UCSD-AML1 (cell line): ENCODE measurements around the gene NRXN3.
"Not testable (repeated sequence)": the region's sequence is repeated elsewhere in the genome, so short reads cannot be mapped to it uniquely, and the experiment has no call there.

ENCODE experiments used
- DNase-seq: peaks from one replicate; lab custom pipeline; 2025; ENCODE audit not compliant: unreplicated experiment; lab: John Stamatoyannopoulos, UW

Gene NRXN3

GRCh38 chr14:78566859-78567172 is 396.6 kb downstream of the NRXN3 start:
- no peak for DNase-seq

DNA sequence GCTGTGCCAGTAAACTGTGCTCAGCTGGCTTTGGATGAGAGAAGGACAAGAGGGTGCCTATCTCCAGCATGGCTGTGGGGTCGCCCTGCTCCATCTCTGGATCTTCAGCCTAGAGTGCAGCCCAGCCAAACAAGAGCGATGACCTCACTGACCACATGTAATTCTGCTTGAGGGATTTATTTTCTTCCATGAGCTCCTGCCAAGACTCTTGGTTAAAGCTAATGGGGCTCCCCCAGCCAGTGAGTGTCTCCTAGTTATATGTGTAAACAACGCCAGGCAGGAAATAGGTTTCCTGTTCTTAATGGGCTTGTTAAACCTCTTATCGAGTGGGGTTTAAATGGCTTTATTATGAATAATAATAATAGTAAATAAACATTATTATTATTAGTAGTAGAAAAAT is 397.2 kb downstream of the NRXN3 start:
- DNase-seq, result no peak

GRCh38 chr14:78573736-78574135 is 403.6 kb downstream of the NRXN3 start:
- not testable (repeated sequence) for DNase-seq

- DNase-seq, result no peak
Observed at GRCh38 chr14:78576437-78577166, 406.4 kb downstream of the NRXN3 start.

GRCh38 chr14:78581229-78581628 is 411.1 kb downstream of the NRXN3 start:
- no peak for DNase-seq

DNA sequence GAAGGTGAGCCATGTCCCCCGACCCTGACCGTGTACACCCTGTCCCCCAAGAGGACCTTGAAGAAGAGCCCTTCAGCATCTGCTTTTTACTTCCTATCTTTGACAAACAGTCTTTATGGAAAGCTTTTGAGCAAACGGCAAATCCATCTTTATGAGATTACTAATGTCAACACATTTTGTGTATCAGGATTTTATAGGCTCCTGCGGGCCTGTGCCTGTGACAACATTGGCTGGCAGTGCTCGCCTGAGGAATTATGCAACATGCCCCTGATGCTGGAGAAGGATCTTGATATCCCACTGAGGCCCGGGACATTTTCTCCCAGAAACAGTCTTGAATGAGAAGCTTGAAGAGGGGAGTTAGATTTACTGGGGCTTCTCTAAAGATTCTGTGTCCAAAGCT is 416.5 kb downstream of the NRXN3 start:
- DNase-seq, result no peak

- DNase-seq, result no peak
Observed at GRCh38 chr14:78588906-78589305, 418.7 kb downstream of the NRXN3 start.

DNA sequence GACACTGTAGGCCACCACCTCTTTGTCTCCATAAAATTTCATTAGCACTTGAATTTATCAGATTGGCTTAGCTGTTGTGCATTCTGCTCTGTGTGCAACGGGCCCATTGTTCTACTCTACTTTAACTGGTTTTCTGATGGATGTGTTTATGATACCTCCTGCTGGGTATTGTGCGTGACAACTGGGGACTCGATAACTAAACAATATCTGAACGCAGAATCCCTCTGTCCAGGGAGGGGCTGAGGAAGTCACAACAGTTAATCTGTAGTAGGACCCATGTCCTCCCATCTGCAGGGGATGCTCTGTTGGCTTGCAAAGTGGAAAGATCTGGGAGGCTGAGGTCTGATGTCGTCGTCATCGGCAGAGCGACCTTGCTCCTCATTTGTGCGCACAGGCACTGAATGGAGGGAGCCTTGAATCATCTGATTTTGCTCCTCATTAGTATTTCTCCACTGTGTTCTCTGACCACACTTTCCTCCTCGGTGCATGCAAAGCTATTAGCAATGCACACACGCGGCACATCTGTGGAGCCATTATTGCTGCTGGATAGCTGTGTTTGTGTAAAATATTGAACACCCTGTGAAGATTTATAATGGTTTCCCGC is 422.5 kb downstream of the NRXN3 start:
- DNase-seq, result no peak

DNA sequence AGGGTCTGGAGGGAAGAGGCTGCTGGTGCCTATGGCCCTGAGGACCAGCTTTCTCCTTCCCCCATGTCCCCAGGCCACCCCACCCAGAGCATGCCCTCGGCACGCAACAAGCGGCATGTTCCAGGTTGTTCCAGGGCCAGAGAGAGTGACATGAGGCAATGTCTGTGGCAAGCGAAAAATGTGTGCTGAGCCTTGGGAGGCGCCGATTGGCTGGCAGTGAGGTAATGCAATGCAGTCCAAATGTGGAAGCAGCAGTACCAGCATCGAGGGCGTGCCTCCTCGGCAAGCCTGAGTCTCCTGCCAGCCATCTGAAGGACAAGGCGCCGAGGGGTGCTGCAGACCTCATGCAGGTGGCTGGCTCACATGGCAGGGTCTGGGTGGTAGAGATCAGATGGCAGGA is 423.8 kb downstream of the NRXN3 start:
- no peak for DNase-seq

DNA sequence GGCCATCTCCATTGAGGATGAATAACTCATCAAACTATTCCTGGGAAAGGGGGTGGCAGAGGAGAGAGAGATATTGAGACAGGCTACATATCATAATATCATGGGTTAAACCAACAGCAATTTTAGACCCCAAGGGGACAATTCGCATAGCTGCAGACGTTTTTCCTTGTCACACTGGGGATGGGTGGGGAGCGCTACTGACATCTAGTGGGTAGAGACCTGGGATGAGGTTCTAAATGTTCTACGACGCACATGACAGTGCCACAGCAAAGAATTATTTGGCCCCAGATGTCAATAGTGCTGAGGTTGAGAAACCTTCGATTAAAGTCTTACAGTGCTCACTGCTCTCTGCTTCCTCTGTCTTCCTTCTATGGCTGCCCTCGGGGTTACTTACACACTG is 425.6 kb downstream of the NRXN3 start:
- no peak for DNase-seq

- peak; percentile 20 for DNase-seq
Observed at GRCh38 chr14:78598046-78598920, 428.1 kb downstream of the NRXN3 start.

DNA sequence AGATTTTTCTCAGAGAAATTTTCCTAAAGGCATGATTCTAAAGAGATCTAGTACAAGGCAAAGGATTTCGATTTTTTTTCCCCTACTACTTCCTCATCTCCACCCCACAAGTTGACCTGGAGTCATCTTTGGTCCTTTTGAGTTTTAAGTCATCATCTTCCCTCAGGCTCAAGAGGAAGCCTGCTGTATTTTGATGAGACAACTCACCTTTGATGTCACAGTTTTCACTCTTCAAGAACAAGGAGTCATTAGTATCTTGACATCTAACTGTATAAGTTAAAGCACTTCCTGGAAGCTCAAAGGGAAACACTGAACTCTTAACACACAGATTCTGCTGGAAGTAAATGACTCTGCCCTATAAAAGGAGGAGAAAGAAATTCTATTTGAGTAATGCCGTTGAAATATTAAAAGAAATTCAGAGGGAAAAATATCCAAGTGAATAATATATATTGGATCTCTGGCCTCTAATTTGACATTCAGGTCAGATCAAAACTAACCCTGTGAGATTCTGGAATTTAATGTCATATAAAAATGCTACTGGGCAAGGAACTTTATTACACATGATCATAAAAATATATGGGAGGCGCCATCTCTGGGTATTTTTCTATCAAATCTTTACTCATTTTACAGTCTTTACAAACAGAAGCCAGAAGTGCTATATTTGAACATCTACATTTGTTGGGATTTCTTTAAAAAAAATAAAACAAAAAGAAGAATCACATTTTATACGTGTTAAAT is 435.0 kb downstream of the NRXN3 start:
- no peak for DNase-seq

DNA sequence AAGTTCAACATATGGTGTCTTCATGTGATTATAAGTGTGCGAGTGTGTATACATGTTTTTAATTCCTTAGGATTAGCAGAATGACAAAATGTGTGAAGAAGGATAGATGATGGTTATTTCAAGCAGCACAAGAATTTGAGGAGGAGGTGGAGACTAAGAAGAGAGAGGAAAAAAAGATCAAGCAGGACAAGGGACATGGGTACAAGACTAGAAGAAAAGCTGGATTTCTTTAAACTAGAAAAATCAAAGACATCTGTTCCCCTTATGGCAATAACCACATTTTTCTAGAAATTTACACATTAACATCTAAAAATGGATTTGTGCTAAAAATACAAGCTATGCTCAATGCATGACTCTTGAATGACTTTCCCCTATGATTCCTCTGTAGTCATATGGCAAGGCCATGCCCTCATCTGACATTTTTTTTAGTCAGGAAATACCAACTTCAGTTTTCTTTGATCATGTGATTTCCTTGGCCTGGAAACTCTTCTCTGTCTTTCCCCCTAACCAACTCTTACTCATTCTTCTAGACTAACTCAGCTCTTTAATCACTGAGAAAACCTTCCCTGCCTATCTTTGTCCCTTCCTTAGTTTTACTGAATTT is 435.8 kb downstream of the NRXN3 start:
- DNase-seq, result no peak

DNA sequence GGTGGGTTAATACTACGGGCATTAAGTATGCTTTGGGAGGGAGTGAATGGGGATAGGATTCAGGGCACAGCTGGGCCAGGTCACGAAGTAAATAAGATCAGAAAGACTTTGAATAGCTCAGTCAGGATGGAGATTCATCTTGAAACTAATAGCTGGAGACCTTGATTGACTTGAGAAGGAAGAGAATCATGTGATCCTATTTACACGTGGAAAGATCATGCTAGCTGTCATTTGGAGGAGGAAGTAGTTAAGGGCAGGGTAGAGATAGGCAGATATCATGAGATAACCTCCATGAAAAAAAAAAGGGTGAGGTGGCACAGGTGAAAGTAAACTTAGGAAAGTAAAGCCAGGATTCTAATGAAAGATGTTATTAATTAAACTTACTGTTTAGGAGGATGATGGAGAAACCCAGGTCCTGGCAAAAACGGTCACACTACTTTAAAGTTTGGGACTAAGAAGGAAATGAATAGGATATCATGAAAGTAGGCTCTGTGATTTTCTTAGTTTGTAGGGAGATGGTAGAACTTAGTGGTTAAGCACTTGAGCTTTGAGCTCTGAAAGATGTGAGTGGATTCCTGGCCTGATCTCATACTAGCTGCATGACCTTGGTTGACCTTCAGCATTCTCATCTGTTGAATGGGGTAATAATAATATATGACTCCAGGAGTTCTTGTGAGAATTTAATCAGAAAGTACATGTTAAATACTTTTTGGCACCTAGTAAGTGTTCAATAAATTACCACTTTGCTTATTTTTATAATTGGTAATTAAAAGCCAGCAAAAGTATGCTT is 439.0 kb downstream of the NRXN3 start:
- DNase-seq, result no peak

DNA sequence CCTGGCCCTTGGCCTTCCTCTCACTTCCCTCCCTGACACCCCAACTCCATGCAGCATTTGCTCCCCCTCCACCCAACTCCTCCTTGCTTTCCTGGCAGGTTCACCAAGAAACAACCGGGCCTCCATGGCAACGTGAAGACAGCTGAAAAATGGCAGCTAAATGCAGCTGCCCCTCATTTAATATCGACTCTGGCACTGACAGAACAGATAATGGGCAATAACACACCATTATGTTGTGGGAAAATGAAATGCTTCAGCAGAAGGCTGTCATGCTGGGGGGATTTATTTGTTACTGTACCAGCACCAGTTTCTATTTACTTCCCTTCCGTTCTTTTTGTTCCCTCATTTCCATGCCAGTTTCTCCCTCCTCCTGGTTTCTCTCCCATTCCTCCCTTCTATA is 440.8 kb downstream of the NRXN3 start:
- DNase-seq, result no peak

GRCh38 chr14:78611796-78612571 is 441.8 kb downstream of the NRXN3 start:
- DNase-seq, result no peak

- DNase-seq, result no peak
Observed at GRCh38 chr14:78612666-78613065, 442.5 kb downstream of the NRXN3 start.

GRCh38 chr14:78614593-78614992 is 444.4 kb downstream of the NRXN3 start:
- DNase-seq, result no peak

- DNase-seq, result no peak
Observed at GRCh38 chr14:78617735-78618134, 447.6 kb downstream of the NRXN3 start.
